GM23338 (cell line): ENCODE results near the gene AFAP1L2. TPM values are rescaled to one million over a fixed set of nuclear protein-coding genes. Genes with fewer than 3 reads are reported as not detected.

Experiments used
- ATAC-seq: fragments of 200-7000 bp; cut with Tn5 transposase; 3 replicates; pipeline ENCODE4 v1.9.1; 2020
- DNase-seq: peaks from one replicate; pipeline ENCODE4 v3.0.0-alpha.2; 2015; ENCODE audit warnings: low spot score
- H2AFZ ChIP-seq: fragments of 200-600 bp; sonication (generic); 2 replicates; pipeline ENCODE4 v1.8.0; 2016; ENCODE audit warnings: antibody characterized with exemption, mild to moderate bottlenecking, moderate library complexity
- H3F3A ChIP-seq: fragments of 200-600 bp; sonication (generic); replicated peaks from 2 replicates; pipeline ENCODE4 v1.8.0; 2017; ENCODE audit warnings: antibody characterized with exemption, mixed run types, low read depth
- H3K27ac ChIP-seq: fragments of 200-600 bp; sonication (generic); 2 replicates; pipeline ENCODE4 v1.6.1; 2016; ENCODE audit warnings: low read depth
- H3K27me3 ChIP-seq: fragments of 200-600 bp; sonication (generic); 2 replicates; pipeline ENCODE4 v1.8.0; 2016; ENCODE audit warnings: mild to moderate bottlenecking, mixed run types, moderate library complexity; ENCODE audit not compliant: insufficient read depth
- H3K36me3 ChIP-seq: fragments of 200-600 bp; sonication (generic); 2 replicates; pipeline ENCODE4 v1.8.0; 2016; ENCODE audit warnings: mild to moderate bottlenecking; ENCODE audit not compliant: insufficient read depth
- H3K4me1 ChIP-seq: fragments of 200-600 bp; sonication (generic); 2 replicates; pipeline ENCODE4 v1.8.0; 2016; ENCODE audit warnings: mild to moderate bottlenecking, moderate library complexity; ENCODE audit not compliant: insufficient read depth
- H3K4me2 ChIP-seq: fragments of 200-600 bp; sonication (generic); 2 replicates; pipeline ENCODE4 v1.7.1; 2017; ENCODE audit warnings: mixed run types
- H3K4me3 ChIP-seq: fragments of 200-600 bp; sonication (generic); 2 replicates; pipeline ENCODE4 v1.6.1; 2016; ENCODE audit warnings: mixed run types
- H3K79me2 ChIP-seq: fragments of 200-600 bp; sonication (generic); replicated peaks from 2 replicates; pipeline ENCODE4 v1.8.0; 2017; ENCODE audit warnings: mild to moderate bottlenecking; ENCODE audit not compliant: insufficient read depth
- H3K9me2 ChIP-seq: fragments of 200-600 bp; sonication (generic); 2 replicates; pipeline ENCODE4 v1.8.0; 2017; ENCODE audit not compliant: insufficient read depth
- H4K20me1 ChIP-seq: fragments of 200-600 bp; sonication (generic); replicated peaks from 2 replicates; pipeline ENCODE4 v1.8.0; 2017; ENCODE audit warnings: mild to moderate bottlenecking; ENCODE audit not compliant: insufficient read depth
- H3K27ac Mint-ChIP-seq: 2 replicates; pipeline ENCODE4 v1.8.0; 2020; ENCODE audit warnings: inconsistent platforms, mild to moderate bottlenecking, moderate library complexity, mixed read lengths
- H3K27me3 Mint-ChIP-seq: 3 replicates; pipeline ENCODE4 v1.8.0; 2022; ENCODE audit warnings: low read depth, mild to moderate bottlenecking, moderate library complexity, mixed read lengths, inconsistent platforms; ENCODE audit not compliant: insufficient read depth, poor library complexity
- H3K36me3 Mint-ChIP-seq: 3 replicates; pipeline ENCODE4 v1.8.0; 2021; ENCODE audit warnings: low read depth, mild to moderate bottlenecking, inconsistent platforms, moderate library complexity, mixed read lengths
- H3K4me1 Mint-ChIP-seq: 3 replicates; pipeline ENCODE4 v1.8.0; 2020; ENCODE audit warnings: mild to moderate bottlenecking, inconsistent platforms, mixed read lengths
- H3K4me3 Mint-ChIP-seq: 3 replicates; pipeline ENCODE4 v1.8.0; 2021; ENCODE audit warnings: moderate library complexity, mild to moderate bottlenecking, inconsistent platforms, mixed read lengths
- H3K9me3 Mint-ChIP-seq: 3 replicates; pipeline ENCODE4 v1.8.0; 2020; ENCODE audit warnings: moderate library complexity, mild to moderate bottlenecking, inconsistent platforms, mixed read lengths
- CREB1 ChIP-seq: fragments of 250-450 bp; sonication (Bioruptor Pico); IDR thresholded peaks from 2 replicates; pipeline ENCODE4 v1.5.0; 2020; ENCODE audit warnings: low read depth, mild to moderate bottlenecking, moderate library complexity
- EZH2 ChIP-seq: fragments of 200-600 bp; sonication (generic); IDR thresholded peaks from one replicate; pipeline ENCODE4 v1.8.0; 2017; ENCODE audit warnings: antibody characterized with exemption, mild to moderate bottlenecking, low read depth; ENCODE audit not compliant: unreplicated experiment
- JUNB ChIP-seq: IDR thresholded peaks from one replicate; pipeline ENCODE4 v1.6.1; 2016; ENCODE audit warnings: antibody characterized with exemption; ENCODE audit not compliant: unreplicated experiment
- ZNF331 ChIP-seq: fragments of 250-450 bp; sonication (Bioruptor Pico); IDR thresholded peaks from 2 replicates; pipeline ENCODE4 v1.5.0; 2020; ENCODE audit warnings: low read depth, mild to moderate bottlenecking, moderate library complexity
- polyA plus RNA-seq: library from polyadenylated mRNA; unstranded; fragments of >200 nt; fragmentation: Nextera tagmentation; extraction: Ambion mirVana; gene quantifications from 2 replicates; pipeline ENCODE4 v1.2.1, GENCODE V29; 2016
- total RNA-seq: library from RNA; depleted of rRNA; stranded (reverse); fragments of >200 nt; shearing (Covaris generic); gene quantifications from 2 replicates; pipeline ENCODE4 v1.2.3, GENCODE V29; 2014
- TF ChIP-seq, protein P1 (sequence below): fragments of 250-450 bp; sonication (Bioruptor Pico); IDR thresholded peaks from 2 replicates; pipeline ENCODE4 v1.5.0; 2020; ENCODE audit warnings: mild to moderate bottlenecking, moderate library complexity

AFAP1L2 gene
- total and polyA plus RNA-seq, 2 experiments from 2014 or later: 2.3 to 6.5 TPM

GRCh38 chr10:114311496-114312209 is 92.6 kb downstream of the AFAP1L2 start (continued):
- TF ChIP-seq EZH2: no peak

- DNase-seq (no peak), ATAC-seq (no peak)
- H3K4me1 Mint-ChIP-seq: no peaks in the 10 kb centered on the region; the same call in 2 of the 3 replicates
- no peaks in the 10 kb centered on the region for H3K4me1 ChIP-seq
- H3K27me3 Mint-ChIP-seq: peaks cover 3% of the 10 kb centered on the region
- no peak for TF ChIP-seq ZNF331 (CRISPR knock-in tag)
- no peak for TF ChIP-seq EZH2
- no peak for TF ChIP-seq JUNB
- TF ChIP-seq, protein P1, sequence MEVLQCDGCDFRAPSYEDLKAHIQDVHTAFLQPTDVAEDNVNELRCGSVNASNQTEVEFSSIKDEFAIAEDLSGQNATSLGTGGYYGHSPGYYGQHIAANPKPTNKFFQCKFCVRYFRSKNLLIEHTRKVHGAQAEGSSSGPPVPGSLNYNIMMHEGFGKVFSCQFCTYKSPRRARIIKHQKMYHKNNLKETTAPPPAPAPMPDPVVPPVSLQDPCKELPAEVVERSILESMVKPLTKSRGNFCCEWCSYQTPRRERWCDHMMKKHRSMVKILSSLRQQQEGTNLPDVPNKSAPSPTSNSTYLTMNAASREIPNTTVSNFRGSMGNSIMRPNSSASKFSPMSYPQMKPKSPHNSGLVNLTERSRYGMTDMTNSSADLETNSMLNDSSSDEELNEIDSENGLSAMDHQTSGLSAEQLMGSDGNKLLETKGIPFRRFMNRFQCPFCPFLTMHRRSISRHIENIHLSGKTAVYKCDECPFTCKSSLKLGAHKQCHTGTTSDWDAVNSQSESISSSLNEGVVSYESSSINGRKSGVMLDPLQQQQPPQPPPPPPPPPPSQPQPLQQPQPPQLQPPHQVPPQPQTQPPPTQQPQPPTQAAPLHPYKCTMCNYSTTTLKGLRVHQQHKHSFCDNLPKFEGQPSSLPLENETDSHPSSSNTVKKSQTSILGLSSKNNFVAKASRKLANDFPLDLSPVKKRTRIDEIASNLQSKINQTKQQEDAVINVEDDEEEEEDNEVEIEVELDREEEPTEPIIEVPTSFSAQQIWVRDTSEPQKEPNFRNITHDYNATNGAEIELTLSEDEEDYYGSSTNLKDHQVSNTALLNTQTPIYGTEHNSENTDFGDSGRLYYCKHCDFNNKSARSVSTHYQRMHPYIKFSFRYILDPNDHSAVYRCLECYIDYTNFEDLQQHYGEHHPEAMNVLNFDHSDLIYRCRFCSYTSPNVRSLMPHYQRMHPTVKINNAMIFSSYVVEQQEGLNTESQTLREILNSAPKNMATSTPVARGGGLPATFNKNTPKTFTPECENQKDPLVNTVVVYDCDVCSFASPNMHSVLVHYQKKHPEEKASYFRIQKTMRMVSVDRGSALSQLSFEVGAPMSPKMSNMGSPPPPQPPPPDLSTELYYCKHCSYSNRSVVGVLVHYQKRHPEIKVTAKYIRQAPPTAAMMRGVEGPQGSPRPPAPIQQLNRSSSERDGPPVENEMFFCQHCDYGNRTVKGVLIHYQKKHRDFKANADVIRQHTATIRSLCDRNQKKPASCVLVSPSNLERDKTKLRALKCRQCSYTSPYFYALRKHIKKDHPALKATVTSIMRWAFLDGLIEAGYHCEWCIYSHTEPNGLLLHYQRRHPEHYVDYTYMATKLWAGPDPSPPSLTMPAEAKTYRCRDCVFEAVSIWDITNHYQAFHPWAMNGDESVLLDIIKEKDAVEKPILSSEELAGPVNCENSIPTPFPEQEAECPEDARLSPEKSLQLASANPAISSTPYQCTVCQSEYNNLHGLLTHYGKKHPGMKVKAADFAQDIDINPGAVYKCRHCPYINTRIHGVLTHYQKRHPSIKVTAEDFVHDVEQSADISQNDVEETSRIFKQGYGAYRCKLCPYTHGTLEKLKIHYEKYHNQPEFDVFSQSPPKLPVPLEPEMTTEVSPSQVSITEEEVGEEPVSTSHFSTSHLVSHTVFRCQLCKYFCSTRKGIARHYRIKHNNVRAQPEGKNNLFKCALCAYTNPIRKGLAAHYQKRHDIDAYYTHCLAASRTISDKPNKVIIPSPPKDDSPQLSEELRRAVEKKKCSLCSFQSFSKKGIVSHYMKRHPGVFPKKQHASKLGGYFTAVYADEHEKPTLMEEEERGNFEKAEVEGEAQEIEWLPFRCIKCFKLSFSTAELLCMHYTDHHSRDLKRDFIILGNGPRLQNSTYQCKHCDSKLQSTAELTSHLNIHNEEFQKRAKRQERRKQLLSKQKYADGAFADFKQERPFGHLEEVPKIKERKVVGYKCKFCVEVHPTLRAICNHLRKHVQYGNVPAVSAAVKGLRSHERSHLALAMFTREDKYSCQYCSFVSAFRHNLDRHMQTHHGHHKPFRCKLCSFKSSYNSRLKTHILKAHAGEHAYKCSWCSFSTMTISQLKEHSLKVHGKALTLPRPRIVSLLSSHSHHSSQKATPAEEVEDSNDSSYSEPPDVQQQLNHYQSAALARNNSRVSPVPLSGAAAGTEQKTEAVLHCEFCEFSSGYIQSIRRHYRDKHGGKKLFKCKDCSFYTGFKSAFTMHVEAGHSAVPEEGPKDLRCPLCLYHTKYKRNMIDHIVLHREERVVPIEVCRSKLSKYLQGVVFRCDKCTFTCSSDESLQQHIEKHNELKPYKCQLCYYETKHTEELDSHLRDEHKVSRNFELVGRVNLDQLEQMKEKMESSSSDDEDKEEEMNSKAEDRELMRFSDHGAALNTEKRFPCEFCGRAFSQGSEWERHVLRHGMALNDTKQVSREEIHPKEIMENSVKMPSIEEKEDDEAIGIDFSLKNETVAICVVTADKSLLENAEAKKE (CRISPR knock-in tag): no peak
- no peak for TF ChIP-seq CREB1
- H3F3A ChIP-seq: no peaks in the 10 kb centered on the region
- H3K36me3 Mint-ChIP-seq: no peaks in the 10 kb centered on the region
- no peak overlapping the region for H3K27ac Mint-ChIP-seq
- H3K9me2 ChIP-seq: no peaks in the 10 kb centered on the region
- no peaks in the 10 kb centered on the region for H3K9me3 Mint-ChIP-seq
- H3K36me3 ChIP-seq: no peaks in the 10 kb centered on the region
- no peaks in the 10 kb centered on the region for H4K20me1 ChIP-seq
- H3K79me2 ChIP-seq: no peaks in the 10 kb centered on the region
- H3K27ac ChIP-seq: no peak overlapping the region
- no peak overlapping the region for H3K4me3 Mint-ChIP-seq
- no peak overlapping the region for H3K4me3 ChIP-seq
- H3K4me2 ChIP-seq: no peak overlapping the region
- no peaks in the 10 kb centered on the region for H3K27me3 ChIP-seq
- H2AFZ ChIP-seq: no peak overlapping the region
Observed at GRCh38 chr10:114311023-114311422, 93.3 kb downstream of the AFAP1L2 start.
